Measurements from ENCODE around the gene RFXANK. TPM values are rescaled to one million over a fixed set of nuclear protein-coding genes. Genes with fewer than 3 reads are reported as not detected.

The RFXANK gene, protein sequence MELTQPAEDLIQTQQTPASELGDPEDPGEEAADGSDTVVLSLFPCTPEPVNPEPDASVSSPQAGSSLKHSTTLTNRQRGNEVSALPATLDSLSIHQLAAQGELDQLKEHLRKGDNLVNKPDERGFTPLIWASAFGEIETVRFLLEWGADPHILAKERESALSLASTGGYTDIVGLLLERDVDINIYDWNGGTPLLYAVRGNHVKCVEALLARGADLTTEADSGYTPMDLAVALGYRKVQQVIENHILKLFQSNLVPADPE
- total RNA-seq (2011; cell fraction: chromatin; rRNA removed; ENCODE audit: low replicate concordance) = 68.6 and 223 TPM in 2 replicates
- 202 and 233 TPM in 2 replicates for total RNA-seq (2011; cell fraction: nucleolus; rRNA removed)
- total RNA-seq (2011; cell fraction: nucleoplasm; rRNA removed) = 103 and 126 TPM in 2 replicates
- total RNA-seq (2014; rRNA removed) = 152 and 203 TPM in 2 replicates
- 79.8 and 106 TPM in 2 replicates for total RNA-seq (2014; rRNA removed; fragmentation: Illumina TruSeq; extraction: Trizol)
- total RNA-seq (2015; rRNA removed; fragmentation: Illumina TruSeq; extraction: Trizol) = 158 and 164 TPM in 2 replicates
- 176 and 185 TPM in 2 replicates for total RNA-seq (2021)
- 68.6 and 70.4 TPM in 2 replicates for polyA plus RNA-seq (2011; rRNA removed)
- polyA plus RNA-seq (2011; cell fraction: cytosol; rRNA removed) = 91.9 and 206 TPM in 2 replicates
- polyA plus RNA-seq (2011; cell fraction: nucleus; rRNA removed) = 256 and 295 TPM in 2 replicates
- 186 and 218 TPM in 2 replicates for polyA plus RNA-seq (2012)
- 181 and 187 TPM in 2 replicates for polyA plus RNA-seq (2014; fragmentation: Illumina TruSeq; extraction: Trizol)
- polyA plus RNA-seq (2014; fragmentation: Nextera tagmentation; extraction: Ambion mirVana) = 100 to 1,000 TPM in 1 of 2 experiments, 10 to 100 TPM in 1; 81.4 to 150 TPM
- 138 and 143 TPM in 2 replicates for polyA plus RNA-seq (2014; rRNA removed)
- polyA minus RNA-seq (2011; rRNA and poly(A)+ RNA removed) = 23.8 and 46.5 TPM in 2 replicates
- polyA minus RNA-seq (2011; cell fraction: cytosol; rRNA and poly(A)+ RNA removed) = 50.6 and 74.2 TPM in 2 replicates
- polyA minus RNA-seq (2011; cell fraction: nucleus; rRNA and poly(A)+ RNA removed) = 71.6 and 78.2 TPM in 2 replicates
- Bru-seq, nascent RNA = percentile 70 among the genes with signal in this experiment
- BruChase-seq, experiment 1, labeled RNA remaining after a 2-hour chase = percentile 65 among the genes with signal in this experiment
- BruChase-seq, experiment 2, labeled RNA remaining after a 6-hour chase = percentile 63 among the genes with signal in this experiment
- long read RNA-seq, experiment 1, transcript RFXANK-203 (9 exons, 1,212 nt) = major isoform, 37 of 216 reads
- long read RNA-seq, experiment 1, transcript RFXANK-202 (8 exons, 1,059 nt) = major isoform, 37 of 216 reads
- long read RNA-seq, experiment 1, partial matches to known transcripts = 99 of 216 reads
- long read RNA-seq, experiment 1, other reads (novel, unspliced or antisense) = 43 of 216 reads
- long read RNA-seq, experiment 2, transcript RFXANK-202 (8 exons, 1,059 nt) = minor isoform, 18 of 121 reads
- long read RNA-seq, experiment 2, transcript RFXANK-203 (9 exons, 1,212 nt) = major isoform, 24 of 121 reads
- long read RNA-seq, experiment 2, partial matches to known transcripts = 27 of 121 reads
- long read RNA-seq, experiment 2, other reads (novel, unspliced or antisense) = 51 of 121 reads
- long read RNA-seq, experiment 3, transcript RFXANK-202 (8 exons, 1,059 nt) = major isoform, 28 of 109 reads
- long read RNA-seq, experiment 3, transcript RFXANK-203 (9 exons, 1,212 nt) = minor isoform, 24 of 109 reads
- long read RNA-seq, experiment 3, partial matches to known transcripts = 51 of 109 reads
- long read RNA-seq, experiment 3, other reads (novel, unspliced or antisense) = 6 of 109 reads

DNA sequence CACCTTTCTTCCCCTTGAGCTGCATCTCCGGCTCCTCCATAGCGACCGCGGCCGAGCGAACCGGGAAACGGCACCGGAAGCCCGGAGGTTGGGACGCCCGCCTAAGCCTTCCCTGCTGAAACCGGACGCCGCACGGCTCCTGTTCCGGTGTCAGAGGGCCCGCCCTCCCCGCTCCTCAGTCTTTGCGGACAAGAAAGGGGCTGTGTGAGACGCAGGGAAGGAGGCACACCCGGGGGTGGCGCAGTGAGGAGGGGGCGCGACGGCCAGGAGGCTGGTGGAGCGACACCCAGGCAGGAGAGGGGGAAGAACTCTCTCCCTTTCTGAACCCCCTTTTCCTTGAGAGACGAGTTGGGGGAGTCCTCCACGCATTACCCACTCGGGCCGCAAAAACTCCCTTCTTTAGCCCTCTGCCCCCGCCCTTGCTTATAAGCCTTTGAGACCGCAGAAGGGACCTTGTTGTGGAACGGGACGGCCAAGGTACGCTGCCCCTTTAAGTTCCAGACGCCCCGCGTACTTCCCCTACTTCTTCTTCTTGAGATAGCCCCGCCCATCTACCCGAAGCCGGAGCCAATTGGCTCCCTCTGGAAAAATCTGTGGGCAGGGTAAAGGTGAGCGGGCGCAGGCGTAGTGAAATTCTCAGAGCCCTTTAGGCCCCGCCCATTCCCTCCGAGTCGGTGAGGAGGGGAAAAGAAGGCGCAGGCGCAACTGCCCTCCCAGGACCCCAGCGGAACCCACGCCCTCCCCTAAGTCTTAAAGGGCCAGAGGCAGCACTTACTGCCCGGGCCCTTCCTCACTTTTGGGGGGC lies at the start of gene RFXANK, which contains the start of gene BORCS8:
Gene RFXANK (plus strand): TSS at position 181 of the 805 bp plus-strand sequence. CDS start 1,689 bp downstream, outside the sequence.
Gene BORCS8 (minus strand): TSS at position 75 of the 805 bp plus-strand sequence. CDS start 35 bp downstream, at position 40.
- ATAC-seq (peak; percentile 97), DNase-seq (ENCODE audit: extremely low read depth in 1 of 4, low spot score in 3 of 4) (peak; percentile 96 to 99 (median 98)), FAIRE-seq (peak; percentile 100)
- Histone ChIP-seq H3K4me2 (ENCODE audit: insufficient read depth, low read length) (peak within 1 kb of the TSS; percentile 100), H3K36me3 (ENCODE audit: control insufficient read depth, insufficient read depth, low read length) (peaks cover 39% of the 10 kb centered on the region; the same call in 2 of the 3 replicates), H3K27ac (ENCODE audit: extremely low read depth, low read depth, low read length) (peak within 1 kb of the TSS; percentile 99), H3K27me3 (ENCODE audit: control insufficient read depth in 2 of 2, insufficient read depth in 2 of 2, low read length in 2 of 2) (no peaks in the 10 kb centered on the region), H2AFZ (ENCODE audit: low read depth, low read length) (peak within 1 kb of the TSS; percentile 98), H3K4me1 (replicated peaks in 1 of 2; ENCODE audit: control insufficient read depth in 2 of 2, insufficient read depth in 2 of 2, low read length in 2 of 2) (peaks cover 7 to 20% of the 10 kb centered on the region in 2 experiments), H4K20me1 (replicated peaks; ENCODE audit: control insufficient read depth, insufficient read depth, low read length) (no peaks in the 10 kb centered on the region; the same call in 1 of the 2 replicates), H3K79me2 (ENCODE audit: control insufficient read depth, insufficient read depth, low read length) (peaks cover 40% of the 10 kb centered on the region), H3K4me3 (peak within 1 kb of the TSS; percentile 86), H3K9ac (ENCODE audit: insufficient read depth in 1 of 2, low read depth in 2 of 2, low read length in 2 of 2) (peak within 1 kb of the TSS; percentile 94 to 99), H3K9me1 (ENCODE audit: control insufficient read depth, insufficient read depth, low read length) (no peaks in the 10 kb centered on the region), H3K9me3 (replicated peaks; ENCODE audit: control insufficient read depth, insufficient read depth, low read depth, low read length) (no peaks in the 10 kb centered on the region)
- WGBS (ENCODE audit: insufficient coverage, low coverage, missing lambda C conversion rate) = under 1% methylated on average over 36 of the region's 53 CpGs
- CTCF ChIA-PET (ENCODE audit: low intra/inter-chr PET ratio) = no interaction called here
- no TSS peak for BruUV-seq (replicated peaks)
- in situ Hi-C loops (cut with MboI) = no loop called here
- POLR2A ChIA-PET = interaction anchor here (0.6 to 1.5 kb wide), 10 partner anchors 9 to 173 kb away, joined by 3 to 8 read pairs (median 4); partner anchors contain the start of genes NR2C2AP and SUGP1
- intact Hi-C loops (cut with micrococcal nuclease) = loop anchor here (1.0 to 2.0 kb wide), 2 partner anchors 33 to 129 kb away; partner anchors contain the start of genes MAU2 and SUGP1
- no peak for TF ChIP-seq FOXA1 (IDR thresholded peaks at IDR 0.05; ENCODE audit: borderline replicate concordance)
- TF ChIP-seq ELF2 (CRISPR knock-in tag; IDR thresholded peaks at IDR 0.05) = peak; percentile 53; the same call in 1 of the 2 replicates
- TF ChIP-seq, protein P1, sequence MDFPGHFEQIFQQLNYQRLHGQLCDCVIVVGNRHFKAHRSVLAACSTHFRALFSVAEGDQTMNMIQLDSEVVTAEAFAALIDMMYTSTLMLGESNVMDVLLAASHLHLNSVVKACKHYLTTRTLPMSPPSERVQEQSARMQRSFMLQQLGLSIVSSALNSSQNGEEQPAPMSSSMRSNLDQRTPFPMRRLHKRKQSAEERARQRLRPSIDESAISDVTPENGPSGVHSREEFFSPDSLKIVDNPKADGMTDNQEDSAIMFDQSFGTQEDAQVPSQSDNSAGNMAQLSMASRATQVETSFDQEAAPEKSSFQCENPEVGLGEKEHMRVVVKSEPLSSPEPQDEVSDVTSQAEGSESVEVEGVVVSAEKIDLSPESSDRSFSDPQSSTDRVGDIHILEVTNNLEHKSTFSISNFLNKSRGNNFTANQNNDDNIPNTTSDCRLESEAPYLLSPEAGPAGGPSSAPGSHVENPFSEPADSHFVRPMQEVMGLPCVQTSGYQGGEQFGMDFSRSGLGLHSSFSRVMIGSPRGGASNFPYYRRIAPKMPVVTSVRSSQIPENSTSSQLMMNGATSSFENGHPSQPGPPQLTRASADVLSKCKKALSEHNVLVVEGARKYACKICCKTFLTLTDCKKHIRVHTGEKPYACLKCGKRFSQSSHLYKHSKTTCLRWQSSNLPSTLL (IDR thresholded peaks at IDR 0.05) = no peak
- peak; percentile 94 for TF ChIP-seq TAF9B (IDR thresholded peaks at IDR 0.05; ENCODE audit: partially characterized antibody)
- TF ChIP-seq JUND (IDR thresholded peaks at IDR 0.05; ENCODE audit: borderline replicate concordance, low read depth, low read length) = peak; percentile 53
- TF ChIP-seq JUND (tag; IDR thresholded peaks at IDR 0.05; ENCODE audit: borderline replicate concordance, low read depth, low read length) = peak; percentile 41; the same call in 1 of the 3 replicates
- peak; percentile 87 for TF ChIP-seq POLR2A (conservative IDR thresholded peaks at IDR 0.05)
- TF ChIP-seq SMAD2 (IDR thresholded peaks at IDR 0.05; ENCODE audit: low read depth, low read length) = no peak
- TF ChIP-seq, protein P2, sequence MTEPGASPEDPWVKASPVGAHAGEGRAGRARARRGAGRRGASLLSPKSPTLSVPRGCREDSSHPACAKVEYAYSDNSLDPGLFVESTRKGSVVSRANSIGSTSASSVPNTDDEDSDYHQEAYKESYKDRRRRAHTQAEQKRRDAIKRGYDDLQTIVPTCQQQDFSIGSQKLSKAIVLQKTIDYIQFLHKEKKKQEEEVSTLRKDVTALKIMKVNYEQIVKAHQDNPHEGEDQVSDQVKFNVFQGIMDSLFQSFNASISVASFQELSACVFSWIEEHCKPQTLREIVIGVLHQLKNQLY (CRISPR knock-in tag; conservative IDR thresholded peaks at IDR 0.05) = no peak
- no peak for TF ChIP-seq ZNF121 (CRISPR knock-in tag; conservative IDR thresholded peaks at IDR 0.05)
- peak; percentile 91 for TF ChIP-seq ZBTB7A (IDR thresholded peaks at IDR 0.05; ENCODE audit: borderline replicate concordance, control insufficient read depth, low read depth, low read length)

Measured in K562 (cell line).